GM12891 (cell line): ENCODE data around the gene CXCR3.

Experiments used
- DNase-seq: peaks from one replicate; pipeline ENCODE4 v3.0.0; 2011; ENCODE audit warnings: low spot score; ENCODE audit not compliant: insufficient read length
- FAIRE-seq: peaks from 2 replicates; lab custom pipeline; 2011; peaks lifted over from hg19 to GRCh38; lab: Jason Lieb, UNC
- PAX5 ChIP-seq: IDR thresholded peaks from 2 replicates; pipeline ENCODE4 v1.6.1; 2011; ENCODE audit warnings: low read length, moderate library complexity, mild to moderate bottlenecking; ENCODE audit not compliant: insufficient read depth, severe bottlenecking
- POLR2A ChIP-seq: IDR thresholded peaks from 2 replicates; pipeline ENCODE4 v1.6.1; 2011; ENCODE audit warnings: low read depth, low read length, control low read depth
- POLR2AphosphoS5 ChIP-seq: IDR thresholded peaks from 2 replicates; pipeline ENCODE4 v1.6.1; 2011; ENCODE audit warnings: low read depth, low read length, control low read depth
- POU2F2 ChIP-seq: IDR thresholded peaks from 2 replicates; pipeline ENCODE4 v1.6.1; 2011; ENCODE audit warnings: low read depth, mild to moderate bottlenecking, control low read depth, low read length, moderate library complexity
- SPI1 ChIP-seq: IDR thresholded peaks from 2 replicates; pipeline ENCODE4 v1.6.1; 2011; ENCODE audit warnings: low read depth, low read length, control low read depth
- TAF1 ChIP-seq: IDR thresholded peaks from 2 replicates; pipeline ENCODE4 v1.6.1; 2011; ENCODE audit warnings: low read depth, low read length, control low read depth

CXCR3 gene

DNA sequence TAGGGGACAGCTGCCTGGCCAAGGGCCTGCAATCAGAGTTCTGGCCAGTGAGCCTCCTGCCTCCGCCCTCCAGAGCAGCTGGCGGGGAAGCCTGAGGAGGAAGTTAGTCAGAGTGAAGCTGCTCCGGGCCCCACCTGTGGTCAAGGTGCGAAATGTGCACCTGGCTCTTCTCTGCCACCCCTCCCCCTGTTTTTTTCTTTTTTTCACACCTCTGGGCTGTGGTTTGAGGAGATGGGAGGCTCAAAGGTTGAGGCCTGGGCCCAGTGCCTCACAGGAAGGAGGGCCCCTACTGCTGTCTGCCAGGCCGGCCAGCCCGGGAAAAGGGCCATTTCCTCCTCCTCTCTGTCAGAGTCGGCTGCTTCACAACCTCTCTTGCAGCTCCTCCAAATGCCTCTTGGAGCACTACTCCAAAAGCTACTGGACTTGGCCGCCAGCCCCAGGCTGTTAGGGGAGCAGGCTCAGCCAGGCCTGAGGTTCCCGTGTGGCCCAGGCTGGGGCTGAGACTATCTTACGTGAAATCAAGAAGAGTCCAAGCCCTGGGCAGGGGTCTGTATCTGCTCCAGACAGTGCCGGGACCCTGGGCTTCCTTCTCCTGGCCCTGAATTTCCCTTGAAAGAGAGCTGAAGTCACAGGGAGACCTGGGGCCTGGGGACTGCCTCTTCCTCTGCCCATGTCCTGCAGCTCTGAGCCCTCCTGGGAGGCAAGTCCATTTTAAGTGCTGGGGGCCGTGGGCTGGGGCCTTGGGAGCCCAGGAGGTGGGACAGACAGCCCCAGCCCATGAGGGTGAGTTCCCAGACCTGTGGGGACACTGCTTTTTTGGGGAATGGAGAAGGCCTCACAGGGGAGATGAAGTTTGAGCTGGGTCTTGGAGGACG is 4.5 kb upstream of the CXCR3 start:
- 0 out of 2 replicates have a peak, but pooled peaks have one; percentile 6 for TF ChIP-seq SPI1
- TF ChIP-seq POLR2A = no peak
- no peak for DNase-seq
- peak; percentile 87 for FAIRE-seq

DNA sequence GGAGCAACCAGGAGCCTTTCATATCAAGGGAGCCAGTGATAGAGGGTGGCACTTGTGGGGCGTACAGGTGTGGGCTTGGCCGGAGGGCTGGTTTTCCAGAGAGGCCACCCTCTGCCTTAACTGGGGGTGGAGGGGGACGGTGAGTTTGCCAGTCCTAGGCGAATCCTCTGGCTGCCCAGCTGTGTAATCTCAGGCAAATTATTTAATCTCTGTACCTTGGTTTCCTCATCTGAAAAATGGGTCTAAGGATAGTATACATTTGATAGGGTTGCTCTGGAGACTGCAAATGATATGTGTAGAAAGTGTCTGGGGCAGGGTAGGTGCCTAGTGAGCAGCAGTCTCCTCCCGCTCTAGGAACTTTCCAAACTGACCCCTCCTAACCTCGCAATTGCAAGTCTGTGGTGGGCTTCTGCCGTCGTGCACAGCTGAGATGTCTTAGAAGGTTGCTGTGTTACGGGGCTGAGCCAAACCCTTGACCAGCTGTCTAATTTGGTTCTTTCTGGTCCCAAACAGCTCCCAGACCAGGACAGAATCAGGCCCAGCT is 3.8 kb upstream of the CXCR3 start:
- FAIRE-seq = no peak
- no peak for TF ChIP-seq POU2F2
- no peak for TF ChIP-seq POLR2A
- no peak for TF ChIP-seq PAX5
- no peak for TF ChIP-seq POLR2AphosphoS5
- no peak for TF ChIP-seq TAF1
- no peak for TF ChIP-seq SPI1
- no peak for DNase-seq

DNA sequence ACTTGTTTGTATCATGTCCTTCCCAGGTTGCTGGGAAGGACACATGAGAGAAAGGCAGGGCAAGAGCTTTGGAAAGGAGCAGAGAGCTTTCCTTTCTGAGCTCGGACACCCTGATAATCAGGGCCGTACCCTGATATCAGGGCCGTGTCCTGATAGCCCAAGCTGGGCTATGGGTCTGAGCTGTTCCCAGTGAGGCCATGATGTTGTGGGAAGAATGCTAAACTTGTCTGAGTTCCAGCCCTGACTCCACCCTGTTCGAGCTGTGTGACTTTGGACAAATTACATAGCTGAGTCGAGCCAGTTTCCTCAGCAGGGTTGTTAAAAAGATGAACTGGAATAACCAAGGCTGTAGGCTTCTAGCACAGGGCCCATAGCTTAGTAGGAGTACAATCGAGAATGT is 3.3 kb upstream of the CXCR3 start:
- no peak for DNase-seq
- TF ChIP-seq POLR2AphosphoS5 (no peak), PAX5 (no peak), POLR2A (no peak), SPI1 (no peak)
- no peak for FAIRE-seq

DNA sequence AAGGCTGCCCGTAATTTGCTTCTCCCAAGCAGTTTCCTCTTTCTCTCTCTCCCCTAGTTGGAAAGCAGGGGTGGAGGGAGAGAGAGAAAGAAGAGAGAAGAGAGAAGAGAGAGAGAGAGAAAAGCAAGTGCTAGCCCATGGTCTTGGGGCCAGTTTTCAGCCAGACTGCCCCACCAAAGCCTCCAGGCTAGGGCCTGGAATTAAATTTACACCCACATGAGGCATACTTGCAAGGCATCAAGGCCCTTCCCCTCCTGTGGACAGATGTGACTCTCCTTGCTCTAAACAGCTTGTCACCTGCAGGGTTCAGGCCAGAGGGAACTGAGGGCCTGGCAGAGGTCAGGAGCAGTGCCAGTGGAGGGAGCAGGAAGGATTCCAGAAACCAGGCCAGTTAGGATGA is 1.7 kb upstream of the CXCR3 start:
- DNase-seq = no peak
- peak; percentile 84 for FAIRE-seq
- TF ChIP-seq TAF1 (no peak), PAX5 (no peak), POLR2AphosphoS5 (no peak), SPI1 (no peak), POU2F2 (no peak), POLR2A (no peak)

DNA sequence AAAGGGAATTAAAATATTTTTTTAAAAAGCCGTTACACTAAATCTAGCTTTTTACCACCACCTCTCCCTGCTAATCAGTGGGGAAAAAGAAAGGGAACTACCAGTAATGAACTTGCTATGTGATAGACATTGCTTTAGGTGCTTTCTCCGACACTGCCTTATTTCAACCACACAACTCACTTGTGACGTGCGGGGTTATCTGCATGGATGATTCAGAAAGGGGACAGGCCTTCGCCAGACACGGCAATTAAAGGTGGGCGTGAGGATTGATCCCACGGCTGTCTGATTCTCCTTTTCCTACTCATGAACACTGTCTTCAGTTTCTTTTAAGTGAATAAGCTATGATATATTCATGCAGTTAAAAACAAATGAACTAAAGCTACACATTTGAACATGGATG is 882 bp upstream of the CXCR3 start:
- peak; percentile 96 for FAIRE-seq
- no peak for TF ChIP-seq PAX5
- 0 out of 2 replicates have a peak, but pooled peaks have one; percentile 35 for TF ChIP-seq POU2F2
- no peak for DNase-seq

DNA sequence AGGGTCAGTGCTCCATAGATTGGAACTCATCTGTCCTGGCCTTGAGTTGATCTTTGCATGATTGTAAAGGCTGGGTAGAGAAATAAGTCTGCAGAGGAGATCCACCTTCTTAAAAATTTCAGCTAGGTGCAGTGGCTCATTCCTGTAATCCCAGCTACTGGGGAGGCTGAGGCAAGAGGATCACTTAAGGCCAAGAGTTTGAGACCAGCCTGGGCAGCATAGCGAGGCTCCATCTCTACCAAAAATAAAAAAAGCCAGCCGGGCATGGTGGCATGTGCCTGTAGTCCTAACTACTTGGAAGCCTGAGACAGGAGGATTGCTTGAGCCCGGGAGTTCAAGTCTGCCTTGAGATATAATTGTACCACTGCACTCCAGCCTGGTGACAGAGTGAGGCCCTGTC is 476 bp upstream of the CXCR3 start:
- TF ChIP-seq SPI1 = no peak
- no peak for TF ChIP-seq POU2F2
- no peak for TF ChIP-seq POLR2AphosphoS5
- no peak for TF ChIP-seq POLR2A
- no peak for TF ChIP-seq PAX5
- TF ChIP-seq TAF1 = no peak
- FAIRE-seq (no peak), DNase-seq (no peak)

DNA sequence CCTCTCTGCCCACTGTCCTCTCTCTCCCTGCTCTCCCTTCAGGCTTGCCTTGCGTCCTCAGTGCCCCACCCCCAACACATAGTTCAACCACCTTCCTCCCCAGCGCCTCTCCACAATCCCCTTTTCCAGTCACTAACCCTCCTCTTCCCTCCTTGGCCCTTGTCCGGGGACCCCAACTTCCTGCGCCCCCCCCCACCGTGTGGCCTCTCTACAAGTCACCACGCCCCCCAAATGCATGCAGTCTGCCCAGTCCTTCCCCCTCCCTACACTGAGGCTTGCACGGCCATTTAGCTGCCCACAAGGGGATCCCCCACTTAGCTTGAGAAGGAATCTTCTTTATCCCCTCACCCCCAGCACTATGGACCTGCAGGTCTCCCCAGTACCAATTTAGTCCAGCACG is 569 bp downstream of the CXCR3 start:
- FAIRE-seq (peak; percentile 41), DNase-seq (no peak)
- TF ChIP-seq POLR2A = no peak
- TF ChIP-seq POLR2AphosphoS5 = no peak
- TF ChIP-seq POU2F2 = no peak
- no peak for TF ChIP-seq PAX5
- no peak for TF ChIP-seq SPI1
- no peak for TF ChIP-seq TAF1

DNA sequence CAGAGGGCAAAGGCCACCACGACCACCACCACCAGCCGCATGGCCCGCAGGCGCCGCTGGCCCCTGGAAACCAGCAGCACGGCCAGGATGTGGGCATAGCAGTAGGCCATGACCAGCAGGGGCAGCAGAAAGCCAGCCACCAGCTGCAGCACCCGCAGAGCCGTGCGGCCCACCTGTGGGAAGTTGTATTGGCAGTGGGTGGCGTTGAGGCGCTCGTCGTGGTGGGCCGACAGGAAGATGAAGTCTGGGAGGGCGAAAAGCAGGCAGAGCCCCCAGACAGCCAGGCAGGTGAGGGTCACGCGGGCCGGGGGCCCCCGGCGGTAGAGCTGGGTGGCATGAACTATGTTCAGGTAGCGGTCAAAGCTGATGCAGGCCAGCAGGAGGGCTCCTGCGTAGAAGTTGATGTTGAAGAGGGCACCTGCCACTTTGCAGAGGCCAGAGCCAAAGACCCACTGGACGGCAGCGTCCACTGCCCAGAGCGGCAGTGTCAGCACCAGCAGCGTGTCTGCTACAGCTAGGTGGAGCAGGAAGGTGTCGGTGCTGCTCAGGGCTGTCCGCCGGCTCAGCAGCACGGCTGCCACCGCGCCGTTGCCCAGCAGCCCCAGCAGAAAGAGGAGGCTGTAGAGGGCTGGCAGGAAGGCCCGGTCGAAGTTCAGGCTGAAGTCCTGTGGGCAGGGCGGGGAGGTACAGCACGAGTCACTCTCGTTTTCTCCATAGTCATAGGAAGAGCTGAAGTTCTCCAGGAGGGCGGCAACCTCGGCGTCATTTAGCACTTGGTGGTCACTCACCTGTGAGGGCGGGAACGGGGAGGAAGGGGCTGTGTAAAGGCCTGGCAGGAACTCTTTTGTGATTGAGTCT is 1.4 kb downstream of the CXCR3 start:
- no peak for TF ChIP-seq SPI1
- TF ChIP-seq PAX5 = no peak
- no peak for DNase-seq
- FAIRE-seq = no peak

DNA sequence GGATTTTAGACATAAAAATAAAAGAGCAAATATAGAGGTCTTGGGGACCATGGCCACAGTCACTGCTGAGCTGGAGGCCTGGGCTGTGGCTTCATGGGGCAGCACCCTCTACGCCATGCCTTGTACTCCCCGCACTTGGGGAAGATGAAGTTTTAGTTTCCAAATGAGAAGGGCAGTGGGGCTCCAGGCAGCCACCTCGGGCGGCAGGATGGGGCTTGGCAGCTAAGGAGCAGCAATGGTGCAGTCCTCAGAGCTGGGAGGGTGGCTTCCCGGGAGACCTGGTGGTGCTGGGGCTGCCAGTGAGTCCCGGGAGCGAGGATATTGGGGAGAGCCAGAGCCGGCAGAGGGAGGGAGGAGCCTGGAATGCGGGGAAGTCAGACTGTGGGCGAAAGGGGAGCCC is 2.4 kb downstream of the CXCR3 start:
- no peak for TF ChIP-seq POLR2AphosphoS5
- no peak for TF ChIP-seq PAX5
- no peak for TF ChIP-seq POLR2A
- no peak for TF ChIP-seq SPI1
- no peak for TF ChIP-seq POU2F2
- TF ChIP-seq TAF1 = no peak
- DNase-seq = no peak
- FAIRE-seq = no peak

DNA sequence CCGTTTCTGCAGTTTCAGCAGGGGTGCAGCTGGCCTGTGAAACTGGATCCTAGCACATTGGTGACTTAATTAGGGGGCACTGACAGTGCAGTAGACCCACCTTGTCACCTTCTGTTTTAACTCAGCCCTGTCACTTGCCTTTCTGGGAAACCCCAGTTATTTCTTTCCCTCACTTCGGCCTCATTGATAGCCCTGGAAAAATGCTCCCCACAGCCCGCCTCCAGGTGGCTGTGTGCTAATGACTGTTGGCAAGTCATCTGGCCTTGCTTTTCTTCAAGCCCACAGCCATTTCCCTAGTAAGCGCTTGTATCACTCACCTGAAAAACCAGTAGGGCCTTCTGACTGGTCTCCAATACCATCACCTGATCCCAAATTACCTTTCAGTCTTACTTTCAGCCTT is 3.3 kb downstream of the CXCR3 start:
- DNase-seq (no peak), FAIRE-seq (no peak)
- TF ChIP-seq POLR2A = no peak
- TF ChIP-seq PAX5 = no peak
- TF ChIP-seq SPI1 = no peak
- no peak for TF ChIP-seq POLR2AphosphoS5
- TF ChIP-seq POU2F2 = no peak
- no peak for TF ChIP-seq TAF1
